ENCODE results near the gene COLGALT1.

Gene COLGALT1

DNA sequence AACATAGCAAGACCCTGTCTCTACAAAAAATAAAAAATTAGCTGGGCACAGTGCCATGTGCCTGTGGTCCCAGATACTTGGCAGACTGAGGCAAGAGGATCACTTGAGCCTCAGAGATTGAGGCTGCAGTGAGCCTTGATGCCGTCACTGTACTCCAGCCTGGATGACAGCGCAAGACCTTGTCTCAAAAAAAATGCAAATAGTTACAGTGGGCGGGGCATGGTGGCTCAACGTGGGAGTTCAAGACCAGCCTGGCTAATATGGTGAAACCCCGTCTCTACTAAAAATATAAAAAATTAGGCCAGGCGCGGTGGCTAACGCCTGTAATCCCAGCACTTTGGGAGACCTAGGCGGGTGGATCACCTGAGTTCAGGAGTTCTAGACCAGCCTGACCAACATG lies 35.5 kb upstream of the COLGALT1 start:
- Histone ChIP-seq H3K4me1 (ENCODE audit: control insufficient read depth, insufficient read depth, low read length) (no peaks in the 10 kb centered on the region), H3K4me3 (ENCODE audit: insufficient read depth, low read depth, low read length) (no peak overlapping the region), H3K27ac (ENCODE audit: insufficient read depth, low read depth, low read length, poor library complexity, severe bottlenecking) (no peak overlapping the region), H3K27me3 (ENCODE audit: control insufficient read depth, insufficient read depth, low read length, poor library complexity, severe bottlenecking) (no peaks in the 10 kb centered on the region), H3K9me3 (ENCODE audit: control insufficient read depth, low read length) (no peaks in the 10 kb centered on the region), H3K36me3 (ENCODE audit: control insufficient read depth, insufficient read depth, low read length) (peaks cover 18% of the 10 kb centered on the region)
- 91 to 94% methylated on average over 9 of the region's 9 CpGs for WGBS, 2 experiments

DNA sequence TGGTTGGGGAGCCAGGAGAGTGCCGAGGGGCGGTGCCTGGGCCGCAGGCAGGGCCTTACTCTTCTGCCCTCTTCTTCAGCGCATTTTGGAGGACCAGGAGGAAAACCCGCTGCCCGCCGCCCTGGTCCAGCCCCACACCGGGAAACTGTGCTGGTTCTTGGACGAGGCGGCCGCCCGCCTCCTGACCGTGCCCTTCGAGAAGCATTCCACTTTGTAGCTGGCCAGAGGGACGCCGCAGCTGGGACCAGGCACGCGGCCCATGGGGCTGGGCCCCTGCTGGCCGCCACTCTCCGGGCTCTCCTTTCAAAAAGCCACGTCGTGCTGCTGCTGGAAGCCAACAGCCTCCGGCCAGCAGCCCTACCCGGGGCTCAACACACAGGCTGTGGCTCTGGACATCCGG lies 34.6 kb upstream of the COLGALT1 start:
- H3K27me3 ChIP-seq (ENCODE audit: control insufficient read depth, insufficient read depth, low read length, poor library complexity, severe bottlenecking), result no peaks in the 10 kb centered on the region
- H3K4me3 ChIP-seq (ENCODE audit: insufficient read depth, low read depth, low read length), result no peak overlapping the region
- WGBS, 2 experiments, result 93 to 94% methylated on average over 25 of the region's 25 CpGs
- no peaks in the 10 kb centered on the region for H3K9me3 ChIP-seq (ENCODE audit: control insufficient read depth, low read length)
- no peak overlapping the region for H3K27ac ChIP-seq (ENCODE audit: insufficient read depth, low read depth, low read length, poor library complexity, severe bottlenecking)
- no peaks in the 10 kb centered on the region for H3K4me1 ChIP-seq (ENCODE audit: control insufficient read depth, insufficient read depth, low read length)
- peaks cover 18% of the 10 kb centered on the region for H3K36me3 ChIP-seq (ENCODE audit: control insufficient read depth, insufficient read depth, low read length)

DNA sequence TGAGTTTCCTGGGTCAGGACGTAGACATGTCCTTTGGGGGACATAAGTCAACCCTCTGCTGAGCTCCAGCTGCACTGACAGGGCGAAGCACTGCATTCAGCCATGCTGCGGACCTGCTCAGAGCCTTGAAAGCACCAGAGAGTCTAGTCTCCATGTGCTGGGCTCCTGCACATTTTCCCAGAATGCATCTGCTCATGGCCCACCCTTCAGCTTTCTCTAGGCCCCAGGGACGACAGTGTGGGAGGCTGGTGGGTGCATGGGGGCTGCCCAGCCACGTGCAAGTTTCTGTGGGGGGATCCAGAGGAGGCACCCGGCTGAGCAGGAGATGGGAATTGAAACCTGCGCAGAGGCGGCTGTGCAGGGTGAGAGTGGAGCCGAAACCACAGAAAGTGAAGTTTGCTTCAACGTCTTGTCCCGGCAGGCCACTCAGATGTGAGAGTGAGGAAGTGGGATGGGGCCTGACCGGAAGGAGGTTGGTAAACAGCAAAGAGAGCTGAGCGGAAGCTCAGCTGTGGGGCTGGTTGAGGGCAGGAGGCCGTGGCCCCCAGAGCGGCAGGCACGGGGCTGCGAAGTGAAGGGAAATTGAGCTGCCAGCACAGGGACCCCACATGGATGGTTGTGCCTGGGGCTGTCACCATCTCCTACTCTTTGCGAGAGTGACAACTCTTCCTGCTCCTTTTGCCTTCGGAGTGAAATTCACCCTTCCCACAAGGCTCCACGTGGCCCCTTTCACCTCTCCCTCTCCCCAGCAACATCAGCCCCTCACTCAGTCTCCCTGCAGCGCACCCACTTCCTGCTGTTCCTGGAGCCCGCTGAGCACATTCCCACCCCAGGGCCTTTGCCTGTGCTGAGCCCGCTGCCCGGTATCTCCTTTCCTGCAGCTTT lies 32.2 kb upstream of the COLGALT1 start:
- Histone ChIP-seq H3K4me3 (ENCODE audit: insufficient read depth, low read depth, low read length) (no peak overlapping the region), H3K27ac (ENCODE audit: insufficient read depth, low read depth, low read length, poor library complexity, severe bottlenecking) (no peak overlapping the region), H3K27me3 (ENCODE audit: control insufficient read depth, insufficient read depth, low read length, poor library complexity, severe bottlenecking) (no peaks in the 10 kb centered on the region), H3K9me3 (ENCODE audit: control insufficient read depth, low read length) (no peaks in the 10 kb centered on the region), H3K4me1 (ENCODE audit: control insufficient read depth, insufficient read depth, low read length) (no peaks in the 10 kb centered on the region), H3K36me3 (ENCODE audit: control insufficient read depth, insufficient read depth, low read length) (peaks cover 1% of the 10 kb centered on the region)
- WGBS, 2 experiments, result 84 to 85% methylated on average over 24 of the region's 24 CpGs

DNA sequence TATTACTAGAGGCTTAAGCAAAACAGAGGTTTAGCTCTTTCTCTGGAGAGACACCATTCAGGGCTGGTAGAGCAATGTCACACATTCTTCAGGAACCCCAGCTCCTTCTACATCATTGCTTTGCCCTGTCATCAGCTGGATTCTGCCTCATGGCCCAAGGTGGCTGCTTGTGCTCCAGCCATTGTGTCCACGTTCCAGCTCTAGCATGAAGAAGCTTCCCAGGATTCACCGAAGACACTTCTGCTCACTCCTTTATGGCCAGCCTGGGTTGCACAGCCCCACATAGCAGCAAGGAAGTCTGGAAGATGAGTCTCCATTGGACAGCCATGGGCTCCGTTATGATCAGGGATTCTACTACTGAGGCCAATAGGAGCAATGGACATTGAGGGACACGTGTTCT lies 30.8 kb upstream of the COLGALT1 start:
- WGBS, 2 experiments, result 92 to 93% methylated on average over 4 of the region's 4 CpGs
- H3K4me3 ChIP-seq (ENCODE audit: insufficient read depth, low read depth, low read length), result no peak overlapping the region
- H3K27ac ChIP-seq (ENCODE audit: insufficient read depth, low read depth, low read length, poor library complexity, severe bottlenecking), result no peak overlapping the region

DNA sequence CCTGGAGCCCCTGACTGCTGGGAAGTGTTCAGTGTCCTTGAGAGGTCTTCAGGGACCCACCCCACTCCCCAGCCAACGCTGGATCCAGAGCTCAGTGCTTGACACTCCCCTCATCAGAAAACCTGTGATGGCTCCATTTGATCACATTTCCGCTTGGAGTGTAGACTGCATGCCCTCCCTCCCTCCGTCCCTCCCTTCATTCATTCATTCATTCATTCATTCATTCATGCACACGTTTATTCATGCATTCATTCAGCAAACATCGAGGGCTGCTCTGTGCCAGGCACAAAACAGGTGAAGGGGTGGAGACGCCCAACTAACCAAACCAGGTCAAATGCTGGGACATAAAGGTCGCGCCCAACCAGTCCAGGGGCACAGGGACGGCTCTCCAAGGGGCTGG lies 30.3 kb upstream of the COLGALT1 start:
- WGBS, 2 experiments, result 85 to 89% methylated on average over 9 of the region's 9 CpGs
- no peaks in the 10 kb centered on the region for H3K27me3 ChIP-seq (ENCODE audit: control insufficient read depth, insufficient read depth, low read length, poor library complexity, severe bottlenecking)
- no peak overlapping the region for H3K27ac ChIP-seq (ENCODE audit: insufficient read depth, low read depth, low read length, poor library complexity, severe bottlenecking)
- no peaks in the 10 kb centered on the region for H3K4me1 ChIP-seq (ENCODE audit: control insufficient read depth, insufficient read depth, low read length)
- no peaks in the 10 kb centered on the region for H3K36me3 ChIP-seq (ENCODE audit: control insufficient read depth, insufficient read depth, low read length)
- H3K4me3 ChIP-seq (ENCODE audit: insufficient read depth, low read depth, low read length), result no peak overlapping the region
- H3K9me3 ChIP-seq (ENCODE audit: control insufficient read depth, low read length), result no peaks in the 10 kb centered on the region

More for the DNA sequence above, 30.8 kb upstream of the COLGALT1 start:
- no peaks in the 10 kb centered on the region for H3K27me3 ChIP-seq (ENCODE audit: control insufficient read depth, insufficient read depth, low read length, poor library complexity, severe bottlenecking)
- no peaks in the 10 kb centered on the region for H3K4me1 ChIP-seq (ENCODE audit: control insufficient read depth, insufficient read depth, low read length)
- H3K36me3 ChIP-seq (ENCODE audit: control insufficient read depth, insufficient read depth, low read length), result no peaks in the 10 kb centered on the region
- no peaks in the 10 kb centered on the region for H3K9me3 ChIP-seq (ENCODE audit: control insufficient read depth, low read length)

DNA sequence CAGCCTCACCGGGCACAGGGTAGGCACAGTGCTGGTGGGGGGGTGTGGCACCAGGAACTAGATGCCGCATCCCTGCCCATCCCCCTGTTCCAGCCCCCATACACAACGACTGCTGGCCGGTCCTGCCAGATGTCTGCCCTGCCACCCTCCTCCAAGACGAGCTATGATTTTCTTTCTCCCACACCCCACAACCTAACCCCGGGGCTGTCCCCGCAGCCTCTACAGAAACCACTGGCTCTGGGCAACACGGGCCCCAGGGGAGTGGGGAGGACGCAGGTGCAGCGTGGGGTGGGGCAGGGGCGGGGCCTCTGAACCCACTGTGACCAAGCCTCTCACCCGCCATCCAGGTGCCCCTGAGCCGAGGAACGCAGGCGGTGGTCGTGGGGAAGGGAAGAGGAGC lies 28.5 kb upstream of the COLGALT1 start:
- H3K4me1 ChIP-seq (ENCODE audit: control insufficient read depth, insufficient read depth, low read length), result peaks cover 4% of the 10 kb centered on the region
- no peak overlapping the region for H3K4me3 ChIP-seq (ENCODE audit: insufficient read depth, low read depth, low read length)
- H3K27ac ChIP-seq (ENCODE audit: insufficient read depth, low read depth, low read length, poor library complexity, severe bottlenecking), result no peak overlapping the region
- H3K36me3 ChIP-seq (ENCODE audit: control insufficient read depth, insufficient read depth, low read length), result no peaks in the 10 kb centered on the region
- no peaks in the 10 kb centered on the region for H3K9me3 ChIP-seq (ENCODE audit: control insufficient read depth, low read length)
- H3K27me3 ChIP-seq (ENCODE audit: control insufficient read depth, insufficient read depth, low read length, poor library complexity, severe bottlenecking), result no peaks in the 10 kb centered on the region
- 84 to 85% methylated on average over 16 of the region's 16 CpGs for WGBS, 2 experiments

DNA sequence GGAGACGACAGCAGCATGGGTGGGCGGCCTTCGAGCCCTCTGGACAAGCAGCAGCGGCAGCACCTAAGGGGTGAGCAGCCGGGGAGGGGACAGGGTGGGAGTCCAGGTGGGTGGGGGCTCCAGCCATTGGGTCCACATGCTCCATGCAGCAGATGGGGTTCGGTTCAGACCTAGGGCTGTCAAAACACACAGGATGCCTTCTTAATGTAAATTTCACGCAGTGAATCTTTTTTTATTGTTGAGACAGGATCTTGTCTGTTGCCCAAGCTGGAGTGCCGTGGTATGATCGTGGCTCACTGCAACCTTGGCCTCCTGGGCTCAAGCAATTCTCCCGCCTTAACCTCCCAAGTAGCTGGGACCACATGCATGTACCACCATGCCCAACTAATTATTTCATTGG lies 28.1 kb upstream of the COLGALT1 start:
- Histone ChIP-seq H3K4me1 (ENCODE audit: control insufficient read depth, insufficient read depth, low read length) (peaks cover 4% of the 10 kb centered on the region), H3K27ac (ENCODE audit: insufficient read depth, low read depth, low read length, poor library complexity, severe bottlenecking) (no peak overlapping the region), H3K4me3 (ENCODE audit: insufficient read depth, low read depth, low read length) (no peak overlapping the region), H3K27me3 (ENCODE audit: control insufficient read depth, insufficient read depth, low read length, poor library complexity, severe bottlenecking) (no peaks in the 10 kb centered on the region), H3K9me3 (ENCODE audit: control insufficient read depth, low read length) (no peaks in the 10 kb centered on the region), H3K36me3 (ENCODE audit: control insufficient read depth, insufficient read depth, low read length) (no peaks in the 10 kb centered on the region)
- WGBS, 2 experiments, result 88 to 91% methylated on average over 10 of the region's 10 CpGs

DNA sequence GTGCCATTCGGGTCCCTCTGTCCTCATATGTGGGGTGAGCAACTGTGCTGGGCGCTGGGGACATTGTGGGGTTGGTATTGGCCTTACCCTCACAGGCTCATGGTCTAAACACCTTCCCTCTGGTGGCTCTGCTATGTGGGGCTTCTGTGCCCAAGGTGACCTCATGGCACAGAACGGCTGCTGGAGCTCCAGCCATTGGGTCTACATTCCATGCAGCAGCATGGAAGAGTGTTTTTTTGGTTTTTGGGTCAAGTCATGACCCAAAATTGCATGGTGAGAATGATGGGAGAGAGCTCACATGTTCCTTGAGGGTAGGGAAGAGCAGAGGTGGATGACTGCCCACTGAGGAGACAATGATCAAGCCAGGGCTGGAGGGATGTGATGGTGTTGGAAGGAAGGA lies 26.8 kb upstream of the COLGALT1 start:
- 95 to 96% methylated on average over 3 of the region's 3 CpGs for WGBS, 2 experiments
- Histone ChIP-seq H3K4me1 (ENCODE audit: control insufficient read depth, insufficient read depth, low read length) (peaks cover 4% of the 10 kb centered on the region), H3K27ac (ENCODE audit: insufficient read depth, low read depth, low read length, poor library complexity, severe bottlenecking) (no peak overlapping the region), H3K27me3 (ENCODE audit: control insufficient read depth, insufficient read depth, low read length, poor library complexity, severe bottlenecking) (no peaks in the 10 kb centered on the region), H3K36me3 (ENCODE audit: control insufficient read depth, insufficient read depth, low read length) (no peaks in the 10 kb centered on the region), H3K9me3 (ENCODE audit: control insufficient read depth, low read length) (no peaks in the 10 kb centered on the region), H3K4me3 (ENCODE audit: insufficient read depth, low read depth, low read length) (no peak overlapping the region)

DNA sequence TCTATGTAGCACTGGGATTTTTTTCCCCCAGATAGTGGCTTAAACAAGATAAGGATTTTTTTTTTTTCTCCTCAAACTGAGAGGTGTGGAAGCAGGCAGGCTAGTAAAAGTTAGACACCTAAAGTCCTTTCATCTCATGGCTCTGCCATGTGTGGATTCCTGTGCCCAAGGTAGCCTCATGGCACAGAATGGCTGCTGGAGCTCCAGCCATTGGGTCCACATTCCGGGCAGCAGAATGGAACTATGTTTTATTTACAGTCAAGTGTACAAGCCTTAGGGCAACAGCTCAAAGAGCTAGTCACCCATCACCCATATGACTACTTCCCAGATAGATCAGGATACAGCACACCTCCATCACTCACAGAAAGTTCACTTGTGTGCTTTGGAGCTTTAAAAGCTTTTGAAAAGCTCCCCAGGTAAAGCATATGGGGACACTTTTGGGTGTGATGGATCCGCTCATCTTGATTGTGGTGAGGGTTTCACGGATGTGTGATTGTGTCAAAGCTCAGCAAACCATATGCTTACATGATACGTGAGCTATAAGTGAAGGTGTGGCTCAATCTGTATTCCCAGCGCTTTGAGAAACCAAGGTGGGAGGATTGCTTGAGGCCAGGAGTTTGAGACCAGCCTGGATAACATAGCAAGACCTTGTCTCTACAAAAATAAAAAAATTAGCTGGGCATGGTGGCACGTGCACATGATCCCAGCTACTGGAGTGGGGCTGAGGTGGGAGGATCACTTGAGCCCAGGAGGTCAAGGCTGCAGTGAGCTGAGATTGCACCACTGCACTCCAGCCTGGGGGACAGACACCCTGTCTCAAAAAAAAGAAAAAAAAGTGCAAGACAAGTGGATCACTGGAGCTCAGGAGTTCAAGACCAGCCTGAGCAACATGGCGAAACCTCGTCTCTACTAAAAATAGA lies 25.9 kb upstream of the COLGALT1 start:
- Histone ChIP-seq H3K4me3 (ENCODE audit: insufficient read depth, low read depth, low read length) (no peak overlapping the region), H3K36me3 (ENCODE audit: control insufficient read depth, insufficient read depth, low read length) (no peaks in the 10 kb centered on the region), H3K27ac (ENCODE audit: insufficient read depth, low read depth, low read length, poor library complexity, severe bottlenecking) (no peak overlapping the region), H3K4me1 (ENCODE audit: control insufficient read depth, insufficient read depth, low read length) (peaks cover 4% of the 10 kb centered on the region), H3K27me3 (ENCODE audit: control insufficient read depth, insufficient read depth, low read length, poor library complexity, severe bottlenecking) (no peaks in the 10 kb centered on the region), H3K9me3 (ENCODE audit: control insufficient read depth, low read length) (no peaks in the 10 kb centered on the region)
- 93 to 97% methylated on average over 8 of the region's 8 CpGs for WGBS, 2 experiments

DNA sequence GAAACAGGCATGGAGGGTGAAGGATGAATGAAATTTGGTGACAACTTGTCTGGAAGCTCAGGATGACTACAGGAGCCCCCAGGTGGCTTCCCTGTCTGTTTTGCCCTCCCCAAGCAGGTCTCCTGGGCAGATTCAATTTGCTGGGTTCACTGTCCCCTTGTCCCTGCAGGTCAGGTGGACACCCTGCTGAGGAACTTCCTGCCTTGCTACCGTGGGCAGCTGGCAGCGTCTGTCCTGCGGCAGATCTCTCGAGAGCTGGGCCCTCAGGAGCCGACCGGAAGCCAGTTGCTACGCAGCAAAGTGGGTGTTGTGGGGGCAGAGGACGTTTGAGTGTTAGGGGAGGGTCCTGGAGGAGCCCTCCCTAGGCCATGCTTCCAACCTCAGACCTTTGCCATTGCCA lies 24.9 kb upstream of the COLGALT1 start:
- Histone ChIP-seq H3K27ac (ENCODE audit: insufficient read depth, low read depth, low read length, poor library complexity, severe bottlenecking) (no peak overlapping the region), H3K4me3 (ENCODE audit: insufficient read depth, low read depth, low read length) (no peak overlapping the region)
- WGBS, 2 experiments, result 28 to 33% methylated on average over 8 of the region's 8 CpGs

More for the DNA sequence above, 24.9 kb upstream of the COLGALT1 start:
- no peaks in the 10 kb centered on the region for H3K27me3 ChIP-seq (ENCODE audit: control insufficient read depth, insufficient read depth, low read length, poor library complexity, severe bottlenecking)
- no peaks in the 10 kb centered on the region for H3K36me3 ChIP-seq (ENCODE audit: control insufficient read depth, insufficient read depth, low read length)
- peaks cover 4% of the 10 kb centered on the region for H3K4me1 ChIP-seq (ENCODE audit: control insufficient read depth, insufficient read depth, low read length)
- no peaks in the 10 kb centered on the region for H3K9me3 ChIP-seq (ENCODE audit: control insufficient read depth, low read length)
